ENCODE results near the gene ICAM1. TPM values are rescaled to one million over a fixed set of nuclear protein-coding genes. Genes with fewer than 3 reads are reported as not detected.

Gene ICAM1
- total and polyA plus RNA-seq, 2 of the 13 experiments (the other 11 are each of a cell fraction or from before 2014, with no cell fraction given), result 37.9 to 98.4 TPM

- TF ChIP-seq ARID5B (CRISPR knock-in tag; IDR thresholded peaks at IDR 0.05) (peak; percentile 54), BRF2 (CRISPR knock-in tag; IDR thresholded peaks at IDR 0.05) (peak; percentile 86; the same call in 1 of the 2 replicates), TEAD2 (CRISPR knock-in tag; IDR thresholded peaks at IDR 0.05) (no peak), RBM22 (optimal IDR thresholded peaks at IDR 0.05; ENCODE audit: low read length) (peak; percentile 44), ZNF747 (CRISPR knock-in tag; IDR thresholded peaks at IDR 0.05; ENCODE audit: borderline replicate concordance) (peak; percentile 81; the same call in 1 of the 2 replicates), DZIP1 (CRISPR knock-in tag; IDR thresholded peaks at IDR 0.05) (no peak), ZNF432 (CRISPR knock-in tag; IDR thresholded peaks at IDR 0.05; ENCODE audit: borderline replicate concordance) (no peak), ZSCAN20 (CRISPR knock-in tag; IDR thresholded peaks at IDR 0.05; ENCODE audit: borderline replicate concordance) (peak; percentile 84; the same call in 1 of the 2 replicates), PHF20 (CRISPR knock-in tag; IDR thresholded peaks at IDR 0.05) (peak; percentile 99), SALL2 (CRISPR knock-in tag; IDR thresholded peaks at IDR 0.05) (peak; percentile 84), GATAD1 (CRISPR knock-in tag; IDR thresholded peaks at IDR 0.05) (peak; percentile 99), NR0B2 (CRISPR knock-in tag; IDR thresholded peaks at IDR 0.05) (peak; percentile 75; the same call in 1 of the 2 replicates), ZNF3 (CRISPR knock-in tag; IDR thresholded peaks at IDR 0.05) (no peak), ZNF546 (CRISPR knock-in tag; conservative IDR thresholded peaks at IDR 0.05) (0 out of 2 replicates have a peak, but pooled peaks have one; percentile 50), ZNF83 (CRISPR knock-in tag; IDR thresholded peaks at IDR 0.05; ENCODE audit: borderline replicate concordance) (peak; percentile 74; the same call in 1 of the 2 replicates), NR2F2 (IDR thresholded peaks at IDR 0.05; ENCODE audit: borderline replicate concordance, low read depth) (peak; percentile 67), LBX2 (CRISPR knock-in tag; IDR thresholded peaks at IDR 0.05; ENCODE audit: borderline replicate concordance) (peak; percentile 79; the same call in 1 of the 2 replicates), LCORL (IDR thresholded peaks at IDR 0.05) (no peak), LCORL (CRISPR knock-in tag; IDR thresholded peaks at IDR 0.05) (peak; percentile 86), ZNF850 (CRISPR knock-in tag; conservative IDR thresholded peaks at IDR 0.05) (no peak), ZNF343 (CRISPR knock-in tag; IDR thresholded peaks at IDR 0.05) (no peak)
These were observed 18.9 kb upstream of the ICAM1 start, which contains the start of gene MRPL4 (continued) for GRCh38 chr19:10251792-10252694.

Measured in HepG2 (cell line).